Measurements from ENCODE around the gene ST8SIA6.

- TF ChIP-seq EZH2phosphoT487 (IDR thresholded peaks at IDR 0.05; ENCODE audit: low read length) (no peak), CTCF (IDR thresholded peaks at IDR 0.05; ENCODE audit: low read length) (no peak)
Measured at GRCh38 chr10:17309435-17309834, 145.0 kb downstream of the ST8SIA6 start.

Measured in MM.1S (cell line).